Measurements from ENCODE around the gene C1QTNF1.

C1QTNF1 gene

DNA sequence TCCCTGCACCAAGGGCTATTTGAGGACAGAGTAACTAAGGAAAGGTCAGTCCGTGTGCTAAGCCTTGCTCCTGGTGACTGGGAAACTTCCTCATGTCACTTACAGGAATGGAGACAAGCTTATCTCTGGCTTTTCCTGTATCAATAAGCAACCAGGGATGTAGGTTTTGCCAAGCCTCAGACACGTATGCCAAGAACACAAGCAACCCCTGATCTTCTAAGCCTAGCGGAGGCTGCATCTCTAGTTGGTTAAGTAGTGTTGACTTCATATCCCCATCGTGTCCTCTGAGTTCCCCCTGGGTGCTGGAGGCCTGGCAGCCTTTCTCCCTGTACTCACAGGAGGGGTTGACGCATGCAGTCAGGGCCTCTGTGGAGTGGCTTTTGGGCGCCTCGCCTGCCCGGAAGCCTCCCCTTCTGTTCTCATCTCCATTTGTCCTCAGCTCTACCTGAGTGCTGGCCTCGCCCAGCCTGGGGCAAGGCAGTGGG, 1.4 kb upstream of the C1QTNF1 start:
- Histone ChIP-seq H3K27me3 (ENCODE audit: insufficient read depth, poor library complexity, severe bottlenecking) (peaks cover 62% of the 10 kb centered on the region), H3K27ac (replicated peaks) (no peak overlapping the region), H3K4me3 (replicated peaks; ENCODE audit: insufficient read depth, low read length) (no peak overlapping the region)
- TF ChIP-seq CTCF (IDR thresholded peaks at IDR 0.05; ENCODE audit: insufficient read depth, low read length), result no peak
- no peak for TF ChIP-seq GABPA (IDR thresholded peaks at IDR 0.05; ENCODE audit: low read depth)
- TF ChIP-seq POLR2AphosphoS5 (IDR thresholded peaks at IDR 0.05; ENCODE audit: low read depth), result no peak
- TF ChIP-seq SPI1 (IDR thresholded peaks at IDR 0.05; ENCODE audit: borderline replicate concordance, low read depth), result no peak
- TF ChIP-seq, protein P1, sequence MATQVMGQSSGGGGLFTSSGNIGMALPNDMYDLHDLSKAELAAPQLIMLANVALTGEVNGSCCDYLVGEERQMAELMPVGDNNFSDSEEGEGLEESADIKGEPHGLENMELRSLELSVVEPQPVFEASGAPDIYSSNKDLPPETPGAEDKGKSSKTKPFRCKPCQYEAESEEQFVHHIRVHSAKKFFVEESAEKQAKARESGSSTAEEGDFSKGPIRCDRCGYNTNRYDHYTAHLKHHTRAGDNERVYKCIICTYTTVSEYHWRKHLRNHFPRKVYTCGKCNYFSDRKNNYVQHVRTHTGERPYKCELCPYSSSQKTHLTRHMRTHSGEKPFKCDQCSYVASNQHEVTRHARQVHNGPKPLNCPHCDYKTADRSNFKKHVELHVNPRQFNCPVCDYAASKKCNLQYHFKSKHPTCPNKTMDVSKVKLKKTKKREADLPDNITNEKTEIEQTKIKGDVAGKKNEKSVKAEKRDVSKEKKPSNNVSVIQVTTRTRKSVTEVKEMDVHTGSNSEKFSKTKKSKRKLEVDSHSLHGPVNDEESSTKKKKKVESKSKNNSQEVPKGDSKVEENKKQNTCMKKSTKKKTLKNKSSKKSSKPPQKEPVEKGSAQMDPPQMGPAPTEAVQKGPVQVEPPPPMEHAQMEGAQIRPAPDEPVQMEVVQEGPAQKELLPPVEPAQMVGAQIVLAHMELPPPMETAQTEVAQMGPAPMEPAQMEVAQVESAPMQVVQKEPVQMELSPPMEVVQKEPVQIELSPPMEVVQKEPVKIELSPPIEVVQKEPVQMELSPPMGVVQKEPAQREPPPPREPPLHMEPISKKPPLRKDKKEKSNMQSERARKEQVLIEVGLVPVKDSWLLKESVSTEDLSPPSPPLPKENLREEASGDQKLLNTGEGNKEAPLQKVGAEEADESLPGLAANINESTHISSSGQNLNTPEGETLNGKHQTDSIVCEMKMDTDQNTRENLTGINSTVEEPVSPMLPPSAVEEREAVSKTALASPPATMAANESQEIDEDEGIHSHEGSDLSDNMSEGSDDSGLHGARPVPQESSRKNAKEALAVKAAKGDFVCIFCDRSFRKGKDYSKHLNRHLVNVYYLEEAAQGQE (IDR thresholded peaks at IDR 0.05; ENCODE audit: insufficient replicate concordance, low read depth), result no peak
- DNase-seq (ENCODE audit: low read depth in 1 of 2, low spot score in 1 of 2), result no peak

DNA sequence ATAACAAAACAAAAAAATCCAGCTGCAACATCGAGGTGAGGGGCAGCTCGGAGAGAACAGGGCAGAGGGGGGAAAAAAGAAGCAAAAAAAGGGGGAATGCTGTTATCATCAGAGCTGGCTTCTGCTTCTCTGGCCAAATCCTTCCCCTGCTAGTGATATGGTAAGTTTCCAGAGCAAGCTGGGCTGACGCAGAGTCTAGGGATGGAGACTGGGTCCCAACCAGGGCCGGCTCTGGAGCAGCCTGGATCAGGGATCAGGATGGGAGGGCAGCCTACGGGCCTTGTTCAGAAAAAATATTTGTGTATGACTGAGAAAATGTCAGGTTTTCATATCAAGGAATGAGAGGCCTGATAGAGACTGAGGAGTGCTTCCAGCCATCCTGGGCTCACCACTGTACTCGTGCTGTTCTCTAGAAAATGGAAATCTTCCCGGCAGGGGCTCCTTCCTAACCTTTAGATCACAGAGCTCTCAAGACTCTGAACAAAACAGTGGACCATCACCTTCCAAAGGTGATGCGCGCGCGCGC, 726 bp upstream of the C1QTNF1 start:
- DNase-seq (ENCODE audit: low read depth in 1 of 2, low spot score in 1 of 2), result no peak
- Histone ChIP-seq H3K4me3 (replicated peaks; ENCODE audit: insufficient read depth, low read length) (no peak overlapping the region), H3K27me3 (ENCODE audit: insufficient read depth, poor library complexity, severe bottlenecking) (peaks cover 69% of the 10 kb centered on the region), H3K27ac (replicated peaks) (no peak overlapping the region)
- TF ChIP-seq CTCF (IDR thresholded peaks at IDR 0.05; ENCODE audit: insufficient read depth, low read length) (no peak), GABPA (IDR thresholded peaks at IDR 0.05; ENCODE audit: low read depth) (no peak), SPI1 (IDR thresholded peaks at IDR 0.05; ENCODE audit: borderline replicate concordance, low read depth) (no peak), POLR2AphosphoS5 (IDR thresholded peaks at IDR 0.05; ENCODE audit: low read depth) (no peak)
- TF ChIP-seq, protein P1 (IDR thresholded peaks at IDR 0.05; ENCODE audit: insufficient replicate concordance, low read depth), result no peak

DNA sequence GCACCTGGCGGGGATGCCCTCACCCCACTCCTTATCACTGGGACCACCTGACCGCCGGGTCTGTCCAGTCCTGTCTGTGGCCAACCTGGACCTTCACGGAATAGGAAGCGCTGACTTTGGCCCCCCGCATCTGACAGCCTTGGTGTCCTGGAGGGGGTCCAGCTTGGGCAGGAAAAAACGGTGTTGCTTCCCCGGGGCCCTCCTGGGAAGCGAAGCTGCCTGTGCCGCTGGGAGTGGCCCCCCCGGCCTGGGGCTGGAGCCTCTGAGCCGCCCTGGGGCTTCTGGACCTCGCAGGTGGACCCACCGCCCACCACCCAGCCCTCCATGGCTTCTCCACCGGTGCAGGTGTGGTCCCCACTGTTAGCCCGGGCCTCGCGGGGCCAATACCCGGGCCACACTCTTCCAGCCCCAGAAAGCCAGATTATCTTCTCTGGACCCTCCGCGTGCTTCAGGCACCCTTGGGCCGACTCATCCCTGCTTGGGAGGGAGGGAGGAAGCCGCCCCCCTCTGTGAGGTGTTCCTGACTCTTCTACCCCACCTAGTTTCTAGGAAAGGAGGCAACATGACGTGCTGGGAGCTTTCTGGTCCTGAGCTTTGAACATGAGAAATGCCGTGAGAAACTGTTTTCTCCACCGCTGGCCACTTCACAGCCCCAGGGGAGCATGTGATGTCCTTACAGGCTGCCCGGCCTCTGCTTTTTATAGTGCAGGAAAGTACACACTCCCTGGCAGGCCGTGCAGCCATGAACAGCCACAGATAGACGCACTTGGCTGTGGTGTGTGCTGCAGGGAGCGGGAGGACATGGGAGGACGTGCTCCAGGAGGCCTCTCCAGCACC, 1.1 kb downstream of the C1QTNF1 start:
- H3K27me3 ChIP-seq (ENCODE audit: insufficient read depth, poor library complexity, severe bottlenecking), result peaks cover 75% of the 10 kb centered on the region
- TF ChIP-seq, protein P1 (IDR thresholded peaks at IDR 0.05; ENCODE audit: insufficient replicate concordance, low read depth), result no peak
- TF ChIP-seq SPI1 (IDR thresholded peaks at IDR 0.05; ENCODE audit: borderline replicate concordance, low read depth) (no peak), CTCF (IDR thresholded peaks at IDR 0.05; ENCODE audit: insufficient read depth, low read length) (no peak), GABPA (IDR thresholded peaks at IDR 0.05; ENCODE audit: low read depth) (no peak), POLR2AphosphoS5 (IDR thresholded peaks at IDR 0.05; ENCODE audit: low read depth) (no peak)
- H3K4me3 ChIP-seq (replicated peaks; ENCODE audit: insufficient read depth, low read length), result no peak overlapping the region
- no peak for DNase-seq (ENCODE audit: low read depth in 1 of 2, low spot score in 1 of 2)
- H3K27ac ChIP-seq (replicated peaks), result no peak overlapping the region
